H1 (cell line): ENCODE measurements around the gene ZNF609.

Experiments
- CTCF ChIP-seq, 3 experiments: IDR thresholded peaks; 1 replicate in 2 of 3; 2 replicates in 1 of 3; pipeline versions ENCODE4 v1.5.1 to v1.6.1; 2011; ENCODE audit warnings: low read length in 3 of 3, mild to moderate bottlenecking in 3 of 3, inconsistent platforms in 2 of 3, low read depth in 1 of 3, moderate library complexity in 1 of 3; ENCODE audit not compliant: insufficient read depth in 1 of 3; ENCODE audit errors: control extremely low read depth in 1 of 3
- EZH2 ChIP-seq: fragments of 200-600 bp; sonication (generic); IDR thresholded peaks from 2 replicates; pipeline ENCODE4 v1.7.1; 2012; ENCODE audit warnings: low read depth, mild to moderate bottlenecking, moderate library complexity, low read length, inconsistent platforms; ENCODE audit not compliant: severe bottlenecking
- GTF2F1 ChIP-seq: IDR thresholded peaks from 2 replicates; pipeline ENCODE4 v1.6.1; 2012; ENCODE audit warnings: low read depth, low read length, improper control_type of control experiment, borderline replicate concordance
- HDAC6 ChIP-seq: IDR thresholded peaks from one replicate; pipeline ENCODE4 v1.7.1; 2012; ENCODE audit warnings: low read depth, mild to moderate bottlenecking, inconsistent platforms, low read length, moderate library complexity
- JUN ChIP-seq: IDR thresholded peaks from 2 replicates; pipeline ENCODE4 v1.6.1; 2011; ENCODE audit warnings: low read depth, mild to moderate bottlenecking, improper control_type of control experiment, low read length
- JUND ChIP-seq: IDR thresholded peaks from 2 replicates; pipeline ENCODE4 v1.6.1; 2011; ENCODE audit warnings: mild to moderate bottlenecking, improper control_type of control experiment, low read length
- POLR2A ChIP-seq, 2 experiments: IDR thresholded peaks; 1 replicate in 1 of 2; 2 replicates in 1 of 2; pipeline ENCODE4 v1.6.1; 2011; ENCODE audit warnings: low read depth in 2 of 2, low read length in 2 of 2, mild to moderate bottlenecking in 2 of 2; ENCODE audit errors: control extremely low read depth in 1 of 2
- TAF7 ChIP-seq: optimal IDR thresholded peaks from 2 replicates; pipeline ENCODE3; 2011; ENCODE audit warnings: low read depth, mild to moderate bottlenecking, inconsistent platforms, low read length, moderate library complexity, borderline replicate concordance

GRCh38 chr15:64610257-64610919 is 150.0 kb downstream of the ZNF609 start:
- TF ChIP-seq GTF2F1 (no peak), CTCF (IDR thresholded peaks at IDR 0.05; ENCODE audit: control extremely low read depth in 1 of 3, insufficient read depth in 1 of 3, low read depth in 1 of 3, low read length in 3 of 3) (no peak), POLR2A (IDR thresholded peaks at IDR 0.05; ENCODE audit: control extremely low read depth in 1 of 2, low read depth in 2 of 2, low read length in 2 of 2) (no peak), TAF7 (no peak), JUN (no peak), EZH2 (no peak), JUND (no peak), HDAC6 (no peak)
